Mesenteric fat pad (tissue), 1 donor: Measurements from ENCODE around the gene JPH2. TPM values are rescaled to one million over a fixed set of nuclear protein-coding genes. Genes with fewer than 3 reads are reported as not detected.
"Not testable (repeated sequence)": the region's sequence is repeated elsewhere in the genome, so short reads cannot be mapped to it uniquely, and the experiment has no call there.

Source experiments
- DNase-seq: peaks from one replicate; pipeline ENCODE4 v3.0.0-alpha.2; 2020; ENCODE audit warnings: low spot score
- total RNA-seq: library from RNA; stranded (reverse); fragmentation: NEBNext Ultra II Directional; extraction: Animal tissue kit (Norgen Biotek cat#: 25700); gene quantifications from one replicate; pipeline ENCODE4 v1.2.1, GENCODE V29; 2021
- donor health status: DM: yes; HTN: yes; CAD: no.

The JPH2 gene
- total RNA-seq, 1 donor from 2014 or later: 5.6 TPM

DNA sequence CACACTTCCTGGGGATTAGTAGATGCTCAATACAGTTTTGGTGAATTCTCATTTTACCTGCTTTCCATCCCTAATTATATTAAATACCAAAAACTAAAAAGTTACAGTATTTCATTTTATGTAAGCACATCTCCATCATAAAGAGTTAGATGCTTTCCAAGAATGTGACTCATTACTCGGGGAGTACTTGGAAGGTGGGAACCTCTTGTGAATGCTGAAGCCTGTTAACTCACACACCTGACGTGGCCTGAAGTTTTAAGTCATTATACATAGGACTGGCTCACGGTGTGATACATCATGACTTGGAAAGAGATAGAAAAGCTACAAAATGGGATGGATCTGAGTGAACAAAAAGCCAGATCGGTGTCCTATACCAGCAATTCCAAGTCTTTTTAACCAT, 25.8 kb upstream of the JPH2 start:
- no peak for DNase-seq

- no peak for DNase-seq
Observed at GRCh38 chr20:44211177-44212039, 24.4 kb upstream of the JPH2 start.

GRCh38 chr20:44210406-44211176, 23.6 kb upstream of the JPH2 start, which contains the start of gene OSER1:
OSER1 (minus strand) TSS chr20:44210771; CDS start chr20:44206957, 3,814 bp downstream.
- DNase-seq: peak; percentile 100

DNA sequence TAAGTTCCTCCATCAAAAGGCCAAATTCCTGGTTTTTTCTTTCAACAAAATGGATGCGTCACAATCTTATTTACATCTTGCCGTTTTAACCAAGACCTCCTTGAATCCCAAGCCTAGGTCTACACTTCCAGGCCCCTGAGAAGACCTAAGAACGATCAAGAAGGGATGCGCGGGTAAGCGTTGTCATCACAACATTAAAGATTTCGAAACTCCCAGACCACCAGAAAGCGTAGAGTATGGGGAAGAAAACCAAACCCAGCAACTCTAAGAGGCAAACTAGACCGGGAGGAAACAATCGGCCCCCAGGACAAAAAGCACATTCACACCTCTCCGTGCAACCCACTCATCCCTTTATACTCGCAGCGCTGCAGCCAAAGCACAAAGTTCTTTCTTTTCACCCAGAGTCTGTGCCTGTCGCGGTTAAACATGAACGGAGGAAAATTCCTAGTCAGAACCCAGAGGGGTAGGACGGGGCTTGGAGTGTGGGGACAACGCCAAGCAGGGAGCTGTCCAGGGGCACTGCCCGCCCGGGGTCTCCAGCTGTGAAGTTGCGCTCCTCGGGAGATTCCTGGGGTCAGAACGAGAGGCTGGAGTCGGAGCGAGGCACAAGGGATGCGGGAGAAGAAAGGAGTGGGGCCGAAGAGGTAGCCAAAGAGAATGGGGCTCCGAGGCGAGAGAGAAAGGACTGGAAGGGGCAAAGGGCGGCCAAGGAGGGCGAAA, 22.9 kb upstream of the JPH2 start:
- DNase-seq: no peak

DNA sequence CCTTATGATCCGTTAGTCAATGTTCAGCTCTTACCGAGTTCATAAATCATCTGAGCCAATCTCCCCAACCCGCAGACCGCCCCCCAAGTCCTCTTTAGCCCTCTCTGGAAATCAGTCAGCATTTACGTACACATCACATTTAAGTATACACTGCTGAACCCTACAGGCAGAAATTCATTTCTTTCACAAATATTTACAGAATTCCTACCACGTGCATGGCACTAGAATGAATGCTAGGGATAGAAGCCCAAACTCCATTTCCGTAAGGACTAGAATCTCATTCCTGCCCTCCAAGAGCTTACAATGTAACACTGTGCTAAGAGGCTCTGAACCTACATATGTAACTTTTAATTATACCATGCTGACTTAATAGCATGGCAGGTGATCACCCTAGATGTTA, 21.8 kb upstream of the JPH2 start:
- no peak for DNase-seq

- DNase-seq: no peak
Observed at GRCh38 chr20:44208165-44208564, 21.2 kb upstream of the JPH2 start.

GRCh38 chr20:44207126-44207723, 20.2 kb upstream of the JPH2 start:
- DNase-seq: no peak

DNA sequence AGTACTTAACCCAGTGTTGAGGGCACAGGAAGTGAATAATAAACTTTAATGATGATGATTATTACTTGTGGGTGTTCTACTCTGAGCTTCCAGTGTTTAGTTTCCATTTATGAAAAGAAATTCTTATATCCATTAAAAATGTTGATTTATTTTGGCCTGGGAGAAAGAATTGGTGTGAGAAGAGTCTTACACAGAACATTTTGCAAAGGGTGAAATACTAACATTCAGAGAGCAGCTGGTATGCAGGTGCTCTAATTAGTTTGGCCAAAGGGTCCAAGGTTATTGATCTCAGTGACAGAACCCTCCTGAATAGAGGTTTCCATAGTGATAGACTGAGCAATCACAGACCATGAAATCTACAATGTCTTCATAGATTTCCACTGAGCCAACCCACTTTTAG, 19.1 kb upstream of the JPH2 start:
- DNase-seq: no peak

DNA sequence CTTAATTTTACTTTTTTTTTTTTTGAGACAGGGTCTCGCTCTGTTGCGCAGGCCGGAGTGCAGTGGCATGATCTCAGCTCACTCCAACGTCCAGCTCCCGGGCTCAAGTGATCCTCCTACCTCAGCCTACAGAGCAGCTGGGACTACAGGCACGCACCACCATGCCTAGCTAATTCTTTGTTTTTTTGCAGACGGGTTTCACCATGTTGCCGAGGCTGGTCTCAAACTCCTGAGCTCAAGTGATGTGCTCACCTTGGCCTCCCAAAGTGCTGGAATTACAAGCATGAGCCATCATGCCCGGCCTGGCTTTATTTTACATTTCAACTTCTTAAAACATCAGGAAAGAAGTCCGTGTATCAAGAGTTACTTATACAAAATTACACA, 17.8 kb upstream of the JPH2 start:
- no peak for DNase-seq

- DNase-seq: no peak
Observed at GRCh38 chr20:44204156-44204831, 17.3 kb upstream of the JPH2 start.

DNA sequence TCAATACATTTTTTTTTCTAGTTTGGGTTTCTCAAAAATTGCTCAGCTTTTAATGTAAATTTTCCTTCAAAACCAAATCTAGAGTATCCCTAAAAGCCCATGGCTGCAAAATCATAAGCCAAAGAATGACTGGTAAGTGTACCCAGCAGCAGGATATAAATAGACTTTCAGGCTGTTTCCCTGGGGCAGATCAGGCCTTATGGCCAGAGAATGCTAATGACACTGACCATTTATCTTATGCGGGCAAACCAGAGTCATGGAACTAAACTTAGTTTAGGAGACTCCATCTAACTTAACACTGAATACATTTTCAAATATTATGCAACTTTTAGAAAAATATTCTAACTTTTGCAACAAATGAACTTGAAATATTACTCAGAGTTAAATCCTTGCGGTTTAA, 16.2 kb upstream of the JPH2 start:
- no peak for DNase-seq

DNA sequence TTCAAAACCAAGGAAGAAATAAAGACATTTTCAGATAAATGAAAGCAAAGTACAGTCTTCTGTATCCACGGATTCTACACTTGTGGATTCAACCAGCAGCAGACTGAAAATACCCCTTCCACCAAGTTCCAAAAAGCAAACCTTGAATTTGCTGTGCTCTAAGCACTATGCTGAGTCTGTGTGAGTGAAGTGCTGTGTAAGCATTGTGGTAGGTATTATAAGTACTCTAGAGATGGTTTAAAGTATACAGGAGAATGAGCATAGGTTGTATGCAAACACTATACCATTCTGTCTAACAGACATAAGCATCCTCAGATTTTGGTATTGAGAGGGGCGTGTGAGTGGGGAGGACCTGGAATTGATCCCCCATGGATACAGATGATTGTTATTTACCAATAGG, 14.0 kb upstream of the JPH2 start:
- no peak for DNase-seq

DNA sequence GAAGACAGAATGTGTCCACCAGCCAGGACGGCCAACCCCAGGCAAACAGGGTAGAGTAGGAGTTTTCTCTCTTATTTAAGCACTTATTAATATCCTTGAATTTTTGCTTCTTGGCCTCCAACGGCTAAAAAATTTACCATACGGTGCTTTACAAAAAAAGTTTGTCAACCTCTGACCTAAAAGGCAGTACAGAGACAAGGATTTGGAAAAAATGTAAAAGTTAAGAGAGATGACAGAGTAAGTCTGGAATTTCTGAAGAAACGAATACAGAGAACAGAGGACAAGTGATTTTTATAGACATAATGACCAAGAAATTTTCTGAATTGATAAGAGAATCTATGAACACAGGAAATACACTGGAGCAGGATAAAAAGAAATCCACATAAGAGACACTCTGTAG, 13.4 kb upstream of the JPH2 start:
- DNase-seq: no peak

- DNase-seq: no peak
Observed at GRCh38 chr20:44199877-44200276, 12.9 kb upstream of the JPH2 start.

DNA sequence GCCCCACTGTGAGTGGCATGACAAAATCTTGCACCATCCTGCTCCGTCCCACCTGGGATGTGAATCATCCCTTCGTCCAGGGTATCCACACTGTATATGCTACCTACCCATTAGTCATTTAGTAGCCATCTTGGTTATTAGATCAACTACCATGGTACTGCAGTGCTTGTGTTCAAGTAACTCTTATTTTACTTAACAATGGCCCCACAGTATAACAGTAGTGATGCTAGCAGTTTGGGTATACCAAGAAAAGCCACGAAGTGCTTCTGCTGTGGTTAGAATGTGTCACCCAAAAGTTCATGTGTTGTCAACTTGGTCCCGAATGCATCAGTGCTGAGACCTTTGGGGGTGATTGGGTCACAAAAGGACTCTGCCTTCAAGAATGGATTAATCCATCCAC, 11.9 kb upstream of the JPH2 start:
- no peak for DNase-seq

GRCh38 chr20:44196271-44196670, 9.3 kb upstream of the JPH2 start:
- DNase-seq: no peak

DNA sequence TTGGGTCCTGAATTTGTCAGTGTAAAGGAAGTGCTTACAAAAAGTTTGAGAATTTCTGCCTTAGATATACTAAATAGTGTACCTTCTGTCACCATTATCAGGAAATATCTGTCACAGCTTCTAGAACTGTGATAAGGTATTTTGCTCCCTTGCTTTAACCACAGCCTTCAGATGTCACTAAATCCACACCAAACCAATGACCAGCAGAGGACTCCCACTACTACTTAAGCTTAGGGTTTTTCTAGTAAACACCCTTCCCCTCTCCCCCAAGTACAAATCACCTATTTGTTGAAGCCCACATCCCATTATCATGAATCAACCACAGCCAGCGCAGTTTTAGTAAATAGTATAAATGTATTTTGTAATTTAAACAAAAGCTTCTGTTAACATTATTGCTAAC, 8.6 kb upstream of the JPH2 start:
- DNase-seq: no peak

GRCh38 chr20:44193801-44194200, 6.8 kb upstream of the JPH2 start:
- DNase-seq: no peak

DNA sequence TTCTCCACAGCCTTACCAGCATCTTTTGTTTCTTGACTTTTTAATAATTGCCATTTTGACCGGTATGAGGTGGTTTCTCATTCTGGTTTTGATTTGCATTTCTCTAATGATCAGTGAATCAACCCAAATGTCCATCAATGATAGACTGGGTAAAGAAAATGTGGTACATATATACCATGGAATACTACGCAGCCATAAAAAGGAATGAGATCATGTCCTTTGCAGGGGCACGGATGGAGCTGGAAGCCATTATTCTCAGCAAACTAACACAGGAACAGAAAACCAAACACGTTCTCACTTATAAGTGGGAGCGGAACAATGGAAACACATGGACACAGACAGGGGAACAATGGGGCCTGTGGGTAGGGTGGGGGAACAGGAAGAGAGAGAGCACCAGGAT, 4.7 kb upstream of the JPH2 start:
- DNase-seq: not testable (repeated sequence)

- DNase-seq: not testable (repeated sequence)
Observed at GRCh38 chr20:44190197-44190852, 3.3 kb upstream of the JPH2 start.
